Neuronal stem cell (in vitro differentiated cells): ENCODE measurements around the gene MYCN.

ENCODE experiments used
- DNase-seq: peaks from one replicate; pipeline ENCODE4 v3.0.0-alpha.2; 2013; ENCODE audit warnings: low spot score
- H2AFZ ChIP-seq: one replicate; pipeline ENCODE4 v1.6.1; 2013; ENCODE audit warnings: mild to moderate bottlenecking, low read length, inconsistent platforms
- H2AK5ac ChIP-seq: 2 replicates; pipeline ENCODE4 v1.6.1; 2013; ENCODE audit warnings: low read depth, mild to moderate bottlenecking, inconsistent platforms, low read length, moderate library complexity, mixed read lengths
- H2BK120ac ChIP-seq: 2 replicates; pipeline ENCODE4 v1.6.1; 2013; ENCODE audit warnings: low read depth, mild to moderate bottlenecking, inconsistent platforms, low read length, moderate library complexity, mixed read lengths
- H2BK12ac ChIP-seq: one replicate; pipeline ENCODE4 v1.6.1; 2013; ENCODE audit warnings: low read length, inconsistent platforms
- H2BK15ac ChIP-seq: 2 replicates; pipeline ENCODE4 v1.6.1; 2013; ENCODE audit warnings: mild to moderate bottlenecking, low read length, inconsistent platforms, mixed read lengths
- H2BK5ac ChIP-seq: one replicate; pipeline ENCODE4 v1.6.1; 2013; ENCODE audit warnings: inconsistent platforms, mild to moderate bottlenecking, low read length, moderate library complexity
- H3K14ac ChIP-seq: one replicate; pipeline ENCODE4 v1.6.1; 2013; ENCODE audit warnings: low read length, inconsistent platforms
- H3K18ac ChIP-seq: 2 replicates; pipeline ENCODE4 v1.6.1; 2013; ENCODE audit warnings: low read length, inconsistent platforms
- H3K23ac ChIP-seq: 2 replicates; pipeline ENCODE4 v1.6.1; 2013; ENCODE audit warnings: low read depth, mild to moderate bottlenecking, mixed read lengths, low read length, inconsistent platforms; ENCODE audit not compliant: poor library complexity
- H3K27ac ChIP-seq: replicated peaks from 3 replicates; pipeline ENCODE4 v1.5.1; 2013; ENCODE audit warnings: low read length, inconsistent platforms
- H3K27me3 ChIP-seq, 3 experiments: 2 replicates each; pipeline ENCODE4 v1.6.1; 2013; ENCODE audit warnings: low read length in 3 of 3, mild to moderate bottlenecking in 2 of 3, inconsistent platforms in 1 of 3, low read depth in 1 of 3, mixed read lengths in 1 of 3, moderate library complexity in 1 of 3; ENCODE audit not compliant: control insufficient read depth in 3 of 3, insufficient read depth in 3 of 3
- H3K36me3 ChIP-seq, 2 donors: replicated peaks in 1 of 2; 2 replicates each; pipeline ENCODE4 v1.6.1; 2013; ENCODE audit warnings: low read length in 2 of 2; ENCODE audit not compliant: control insufficient read depth in 2 of 2, insufficient read depth in 2 of 2
- H3K4ac ChIP-seq: 2 replicates; pipeline ENCODE4 v1.6.1; 2013; ENCODE audit warnings: inconsistent platforms, mild to moderate bottlenecking, low read length, moderate library complexity
- H3K4me1 ChIP-seq, 2 donors: 1 replicate in 1 of 2; 2 replicates in 1 of 2; pipeline ENCODE4 v1.6.1; 2013; ENCODE audit warnings: low read length in 2 of 2, low read depth in 1 of 2; ENCODE audit not compliant: control insufficient read depth in 2 of 2, insufficient read depth in 1 of 2
- H3K4me2 ChIP-seq: one replicate; pipeline ENCODE4 v1.6.1; 2013; ENCODE audit warnings: mild to moderate bottlenecking, low read length, inconsistent platforms; ENCODE audit not compliant: insufficient read depth, poor library complexity, severe bottlenecking
- H3K4me3 ChIP-seq, 2 donors: 2 replicates each; pipeline ENCODE4 v1.5.1; 2013; ENCODE audit warnings: low read length in 2 of 2, mild to moderate bottlenecking in 2 of 2, inconsistent platforms in 1 of 2, moderate library complexity in 1 of 2
- H3K79me1 ChIP-seq: one replicate; pipeline ENCODE4 v1.6.1; 2013; ENCODE audit warnings: low read depth, mild to moderate bottlenecking, inconsistent platforms, low read length, moderate library complexity
- H3K9ac ChIP-seq: one replicate; pipeline ENCODE4 v1.6.1; 2013; ENCODE audit warnings: mild to moderate bottlenecking, low read depth, low read length, inconsistent platforms; ENCODE audit not compliant: poor library complexity
- H3K9me3 ChIP-seq, 2 donors: replicated peaks in 1 of 2; 2 replicates each; pipeline versions ENCODE3 to v1.6.1; 2013; ENCODE audit warnings: low read length in 2 of 2, mild to moderate bottlenecking in 2 of 2, inconsistent platforms in 1 of 2, low read depth in 1 of 2, mixed read lengths in 1 of 2, moderate library complexity in 1 of 2; ENCODE audit not compliant: control insufficient read depth in 2 of 2, insufficient read depth in 1 of 2
- H4K8ac ChIP-seq: one replicate; pipeline ENCODE4 v1.6.1; 2013; ENCODE audit warnings: low read depth, mild to moderate bottlenecking, inconsistent platforms, low read length, moderate library complexity
- H4K91ac ChIP-seq: one replicate; pipeline ENCODE4 v1.6.1; 2013; ENCODE audit warnings: low read length, low read depth, mild to moderate bottlenecking, inconsistent platforms; ENCODE audit not compliant: poor library complexity
- WGBS, 2 donors: extraction: QIAGEN DNeasy Blood & Tissue Kit; methylation state at CpG; one replicate each; pipeline ENCODE4 v1.1.7; 2013; ENCODE audit warnings: missing lambda C conversion rate in 2 of 2, mixed read lengths in 1 of 2; ENCODE audit not compliant: insufficient read length in 2 of 2, insufficient replicate concordance in 1 of 2; ENCODE audit errors: extremely low coverage in 2 of 2; 5-methylcytosine and 5-hydroxymethylcytosine counted together

MYCN gene

GRCh38 chr2:15974565-15975260, 34.4 kb downstream of the MYCN start:
- Histone ChIP-seq H3K9ac (no peak overlapping the region), H3K18ac (no peak overlapping the region), H3K27me3 (no peaks in the 10 kb centered on the region), H4K91ac (no peak overlapping the region), H2BK120ac (no peak overlapping the region), H3K27ac (no peak overlapping the region), H2AK5ac (no peak overlapping the region), H2AFZ (no peak overlapping the region), H3K4ac (no peak overlapping the region), H3K79me1 (no peaks in the 10 kb centered on the region), H3K36me3 (no peaks in the 10 kb centered on the region), H3K9me3 (peaks cover 0 to 4% of the 10 kb centered on the region in 2 donors), H3K4me2 (no peak overlapping the region), H2BK12ac (no peak overlapping the region), H3K14ac (no peak overlapping the region), H3K4me1 (peaks cover 7 to 23% of the 10 kb centered on the region in 2 donors), H3K4me3 (no peak overlapping the region), H2BK15ac (no peak overlapping the region), H3K23ac (no peak overlapping the region), H4K8ac (no peak overlapping the region), H2BK5ac (no peak overlapping the region)
- WGBS, 2 donors: no CpG with 5 or more reads among the region's 5 CpGs
- no peak for DNase-seq

GRCh38 chr2:15975261-15975600, 34.9 kb downstream of the MYCN start:
- Histone ChIP-seq H4K91ac (no peak overlapping the region), H3K18ac (no peak overlapping the region), H2AK5ac (no peak overlapping the region), H3K4me2 (no peak overlapping the region), H3K4me1 (peaks cover 8 to 23% of the 10 kb centered on the region in 2 donors), H3K4ac (no peak overlapping the region), H3K4me3 (no peak overlapping the region), H3K14ac (no peak overlapping the region), H3K27ac (no peak overlapping the region), H3K36me3 (no peaks in the 10 kb centered on the region), H4K8ac (no peak overlapping the region), H2BK5ac (no peak overlapping the region), H2AFZ (no peak overlapping the region), H2BK12ac (no peak overlapping the region), H3K9ac (no peak overlapping the region), H3K79me1 (no peaks in the 10 kb centered on the region), H2BK15ac (no peak overlapping the region), H3K23ac (no peak overlapping the region), H3K9me3 (peaks cover 0 to 4% of the 10 kb centered on the region in 2 donors), H2BK120ac (no peak overlapping the region), H3K27me3 (no peaks in the 10 kb centered on the region)
- no peak for DNase-seq
- WGBS, 2 donors: no CpG with 5 or more reads among the region's 3 CpGs

- Histone ChIP-seq H2BK5ac (no peak overlapping the region), H3K14ac (no peak overlapping the region), H3K36me3 (no peaks in the 10 kb centered on the region), H2AFZ (no peak overlapping the region), H3K27ac (no peak overlapping the region), H4K91ac (no peak overlapping the region), H3K4ac (no peak overlapping the region), H4K8ac (no peak overlapping the region), H3K23ac (no peak overlapping the region), H3K9ac (no peak overlapping the region), H3K18ac (no peak overlapping the region), H3K9me3 (peaks cover 0 to 4% of the 10 kb centered on the region in 2 donors), H2AK5ac (no peak overlapping the region), H2BK12ac (no peak overlapping the region), H3K4me1 (peaks cover 10 to 21% of the 10 kb centered on the region in 2 donors), H3K4me2 (no peak overlapping the region), H2BK15ac (no peak overlapping the region), H3K27me3 (no peaks in the 10 kb centered on the region), H2BK120ac (no peak overlapping the region), H3K4me3 (no peak overlapping the region), H3K79me1 (no peaks in the 10 kb centered on the region)
- no peak for DNase-seq
- WGBS, 2 donors: no CpG with 5 or more reads among the region's 5 CpGs
Observed at GRCh38 chr2:15975676-15976075, 35.3 kb downstream of the MYCN start.

- WGBS, 2 donors: no CpG with 5 or more reads among the region's 7 CpGs
- Histone ChIP-seq H3K79me1 (no peaks in the 10 kb centered on the region), H4K91ac (no peak overlapping the region), H3K4me1 (peaks cover 9 to 16% of the 10 kb centered on the region in 2 donors), H3K18ac (no peak overlapping the region), H2AK5ac (no peak overlapping the region), H3K4me3 (no peak overlapping the region), H2BK120ac (no peak overlapping the region), H3K4ac (no peak overlapping the region), H2BK5ac (no peak overlapping the region), H3K4me2 (no peak overlapping the region), H3K14ac (no peak overlapping the region), H3K9ac (no peak overlapping the region), H2AFZ (no peak overlapping the region), H3K23ac (no peak overlapping the region), H3K27me3 (no peaks in the 10 kb centered on the region), H2BK15ac (no peak overlapping the region), H3K27ac (no peak overlapping the region), H2BK12ac (no peak overlapping the region), H4K8ac (no peak overlapping the region), H3K36me3 (no peaks in the 10 kb centered on the region), H3K9me3 (peaks cover 0 to 4% of the 10 kb centered on the region in 2 donors)
- no peak for DNase-seq
Observed at GRCh38 chr2:15976354-15976753, 36.0 kb downstream of the MYCN start.
